Upper lobe of left lung (tissue), 6 donors: Measurements from ENCODE around the gene BRINP2. TPM values are rescaled to one million over a fixed set of nuclear protein-coding genes. Genes with fewer than 3 reads are reported as not detected.

Experiments used
- ATAC-seq, 2 donors: fragments of 200-7000 bp; cut with Tn5 transposase; one replicate each; pipeline ENCODE4 v1.9.1; 2022; ENCODE audit warnings: mild to moderate bottlenecking in 2 of 2, moderate library complexity in 2 of 2; ENCODE audit not compliant: low FRiP score in 2 of 2
- DNase-seq, 2 donors: peaks; one replicate each; pipeline ENCODE4 v3.0.0-alpha.2; 2019 to 2020
- H3K27ac ChIP-seq, 4 donors: fragments of 200-600 bp; sonication (generic); one replicate each; pipeline ENCODE4 v1.5.1; 2016 to 2019
- H3K27me3 ChIP-seq, 4 donors: fragments of 200-600 bp; sonication (generic); one replicate each; pipeline ENCODE4 v1.5.1; 2017 to 2019
- H3K36me3 ChIP-seq, 4 donors: fragments of 200-600 bp; sonication (generic); one replicate each; pipeline ENCODE4 v1.5.1; 2016 to 2019
- H3K4me1 ChIP-seq, 4 donors: fragments of 200-600 bp; sonication (generic); one replicate each; pipeline ENCODE4 v1.5.1; 2018 to 2019
- H3K4me3 ChIP-seq, 4 donors: fragments of 200-600 bp; sonication (generic); one replicate each; pipeline ENCODE4 v1.5.1; 2017 to 2019; ENCODE audit warnings: mild to moderate bottlenecking in 2 of 4, moderate library complexity in 1 of 4
- H3K9me3 ChIP-seq, 4 donors: fragments of 200-600 bp; sonication (generic); one replicate each; pipeline ENCODE4 v1.5.1; 2018 to 2019
- EP300 ChIP-seq, 4 donors: sonication (generic); formaldehyde crosslinking; IDR thresholded peaks; one replicate each; pipeline ENCODE4 v1.5.1; 2017; ENCODE audit warnings: antibody characterized with exemption in 4 of 4, control low read depth in 2 of 4
- POLR2A ChIP-seq, 4 donors: fragments of 450-650 bp; IDR thresholded peaks; one replicate each; pipeline ENCODE4 v1.5.1; 2016 to 2017; ENCODE audit warnings: antibody characterized with exemption in 4 of 4, mild to moderate bottlenecking in 2 of 4
- POLR2AphosphoS5 ChIP-seq, 2 donors: sonication (generic); formaldehyde crosslinking; IDR thresholded peaks; one replicate each; pipeline ENCODE4 v1.5.1; 2017; ENCODE audit warnings: antibody characterized with exemption in 2 of 2
- WGBS, 2 donors: methylation state at CpG; one replicate each; pipeline ENCODE4 v1.1.5; 2017 to 2018; 5-methylcytosine and 5-hydroxymethylcytosine counted together
- total RNA-seq, 6 donors: library from RNA; depleted of rRNA in 4 of 6; stranded (reverse); fragments of >200 nt in 4 of 6; gene quantifications; one replicate each; pipeline versions ENCODE4 v1.1.0 to v1.2.1, GENCODE V29; 2016 to 2021
- TF ChIP-seq, protein P1 (sequence below), 6 experiments: fragments of 450-650 bp in 4 of 6; fragments of 200-600 bp in 2 of 6; sonication (generic) in 2 of 6; IDR thresholded peaks; one replicate each; pipeline ENCODE4 v1.5.1; 2016 to 2019; ENCODE audit warnings: antibody characterized with exemption in 6 of 6
- donor health status: DM: no; HTN: no; CAD: no; lungs with moderate emphysema.
- donor health status: DM: no; HTN: yes; CAD: no; lungs with severe emphysema.

BRINP2 gene
- total RNA-seq, 6 donors from 2014 or later, result 0.06 to 0.07 TPM; not detected in 4

DNA sequence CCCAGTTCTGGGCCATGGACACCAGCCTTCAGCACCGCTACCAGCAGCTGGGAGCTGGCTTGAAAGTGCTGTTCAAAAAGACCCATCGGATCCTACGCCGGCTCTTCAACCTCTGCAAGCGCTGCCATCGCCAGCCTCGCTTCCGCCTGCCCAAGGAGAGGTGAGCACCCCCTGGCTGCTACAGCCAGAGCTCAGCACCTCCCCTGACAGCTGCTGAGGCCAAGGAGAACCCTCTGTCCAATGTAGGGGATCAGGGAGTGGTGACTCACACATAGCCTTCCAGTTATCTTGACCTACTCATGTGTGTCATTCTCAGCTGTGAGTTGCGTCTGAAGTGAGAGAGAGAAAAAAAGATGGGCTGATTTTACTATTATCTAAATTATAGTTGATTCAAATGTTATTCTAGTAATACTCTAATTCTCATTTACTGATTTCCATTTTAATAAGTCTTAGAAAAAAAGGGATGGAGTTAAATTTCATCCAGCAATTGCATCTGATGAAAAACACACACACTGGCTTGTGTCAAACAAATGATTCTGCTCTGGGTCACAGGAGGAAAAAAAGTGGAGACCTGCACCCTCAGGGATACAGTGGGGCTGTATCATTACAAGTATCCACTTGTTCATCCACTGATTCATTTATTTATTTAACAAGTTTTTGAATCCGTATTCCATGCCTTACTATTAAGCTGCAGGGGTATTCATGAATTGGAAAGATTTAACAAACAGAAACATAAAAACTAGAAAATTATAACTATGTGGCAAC, 108.0 kb downstream of the BRINP2 start:
- Histone ChIP-seq H3K4me1 (peaks cover 0 to 22% (median 16%) of the 10 kb centered on the region in 4 donors), H3K36me3 (no peaks in the 10 kb centered on the region), H3K27ac (no peak overlapping the region), H3K27me3 (no peaks in the 10 kb centered on the region), H3K9me3 (no peaks in the 10 kb centered on the region), H3K4me3 (no peak overlapping the region)
- peak in 1 of 2 donors; percentile 50 for DNase-seq
- no peak for ATAC-seq
- 92 to 93% methylated on average over 10 of the region's 10 CpGs for WGBS, 2 donors
- TF ChIP-seq POLR2A (IDR thresholded peaks at IDR 0.05) (no peak), POLR2AphosphoS5 (IDR thresholded peaks at IDR 0.05) (no peak), EP300 (IDR thresholded peaks at IDR 0.05) (no peak)
- TF ChIP-seq, protein P1, sequence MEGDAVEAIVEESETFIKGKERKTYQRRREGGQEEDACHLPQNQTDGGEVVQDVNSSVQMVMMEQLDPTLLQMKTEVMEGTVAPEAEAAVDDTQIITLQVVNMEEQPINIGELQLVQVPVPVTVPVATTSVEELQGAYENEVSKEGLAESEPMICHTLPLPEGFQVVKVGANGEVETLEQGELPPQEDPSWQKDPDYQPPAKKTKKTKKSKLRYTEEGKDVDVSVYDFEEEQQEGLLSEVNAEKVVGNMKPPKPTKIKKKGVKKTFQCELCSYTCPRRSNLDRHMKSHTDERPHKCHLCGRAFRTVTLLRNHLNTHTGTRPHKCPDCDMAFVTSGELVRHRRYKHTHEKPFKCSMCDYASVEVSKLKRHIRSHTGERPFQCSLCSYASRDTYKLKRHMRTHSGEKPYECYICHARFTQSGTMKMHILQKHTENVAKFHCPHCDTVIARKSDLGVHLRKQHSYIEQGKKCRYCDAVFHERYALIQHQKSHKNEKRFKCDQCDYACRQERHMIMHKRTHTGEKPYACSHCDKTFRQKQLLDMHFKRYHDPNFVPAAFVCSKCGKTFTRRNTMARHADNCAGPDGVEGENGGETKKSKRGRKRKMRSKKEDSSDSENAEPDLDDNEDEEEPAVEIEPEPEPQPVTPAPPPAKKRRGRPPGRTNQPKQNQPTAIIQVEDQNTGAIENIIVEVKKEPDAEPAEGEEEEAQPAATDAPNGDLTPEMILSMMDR (IDR thresholded peaks at IDR 0.05), result no peak

DNA sequence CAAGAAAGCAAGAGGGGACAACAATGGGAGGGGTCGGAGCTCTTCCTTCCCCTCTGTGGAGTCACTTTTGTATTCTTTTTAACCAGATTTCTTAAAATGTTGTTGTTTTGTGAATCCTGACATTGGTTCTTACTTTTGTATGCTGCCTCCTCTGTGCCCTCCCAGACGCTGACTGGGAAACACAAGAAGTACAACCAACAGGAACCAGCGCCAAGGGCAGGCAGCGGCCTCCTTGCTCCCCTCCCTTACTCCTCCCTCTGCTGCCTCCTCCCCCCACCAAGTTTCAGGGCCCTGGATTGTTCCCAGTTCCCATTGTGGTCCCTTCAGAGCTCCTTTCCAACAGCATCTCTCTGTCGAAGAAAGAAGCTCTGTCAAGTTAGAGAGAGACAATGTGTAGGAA, 111.1 kb downstream of the BRINP2 start:
- 78 to 79% methylated on average over 5 of the region's 5 CpGs for WGBS, 2 donors
- Histone ChIP-seq H3K27me3 (no peaks in the 10 kb centered on the region), H3K9me3 (no peaks in the 10 kb centered on the region), H3K4me3 (no peak overlapping the region), H3K36me3 (no peaks in the 10 kb centered on the region), H3K4me1 (no peaks in the 10 kb centered on the region), H3K27ac (no peak overlapping the region)
- TF ChIP-seq EP300 (IDR thresholded peaks at IDR 0.05) (no peak), POLR2A (IDR thresholded peaks at IDR 0.05) (no peak), POLR2AphosphoS5 (IDR thresholded peaks at IDR 0.05) (no peak)
- TF ChIP-seq, protein P1 (IDR thresholded peaks at IDR 0.05), result no peak
- DNase-seq (no peak), ATAC-seq (no peak)

DNA sequence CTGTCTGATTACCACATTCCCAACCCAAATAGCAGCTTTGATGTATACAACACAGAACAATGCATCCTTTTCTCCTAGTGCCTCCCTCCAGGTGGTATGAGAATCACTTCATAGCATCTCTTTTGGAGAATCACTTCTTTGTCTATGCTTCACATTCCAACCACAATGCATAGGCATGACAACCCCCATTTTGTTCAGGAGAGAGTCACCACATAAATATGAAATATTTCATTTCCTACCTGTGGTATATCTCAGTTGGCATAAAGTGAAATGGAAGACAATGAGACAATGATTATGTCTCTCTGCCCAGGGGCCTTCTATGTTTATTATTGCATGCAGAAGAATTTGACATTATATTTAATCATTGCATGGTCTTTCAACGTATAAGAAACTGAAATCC, 112.2 kb downstream of the BRINP2 start:
- WGBS, 2 donors, result 55 to 89% methylated on average over 1 of the region's 1 CpG

DNA sequence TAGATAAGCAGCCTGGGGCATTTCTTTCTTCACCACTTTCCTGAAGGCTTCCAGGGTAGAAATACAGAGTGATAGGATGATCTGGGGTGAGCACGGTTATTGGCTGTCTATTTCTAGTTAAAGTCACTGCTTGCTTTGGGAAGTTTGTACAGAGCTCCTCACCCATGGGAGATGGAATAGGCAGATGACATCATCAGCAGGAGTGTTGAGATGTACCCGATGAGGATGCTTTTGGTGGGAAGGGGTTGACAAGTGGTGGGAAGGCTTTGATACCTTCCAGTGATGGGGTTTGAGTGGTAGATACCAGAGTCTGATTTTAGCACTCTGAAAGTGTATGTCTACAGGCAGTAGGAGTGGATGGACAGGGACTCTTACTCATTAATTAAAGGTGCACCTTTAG, 112.6 kb downstream of the BRINP2 start:
- no peaks in the 10 kb centered on the region for H3K9me3 ChIP-seq
- no peaks in the 10 kb centered on the region for H3K36me3 ChIP-seq
- ATAC-seq, result no peak
- no peak overlapping the region for H3K27ac ChIP-seq
- 87 to 94% methylated on average over 2 of the region's 2 CpGs for WGBS, 2 donors
- TF ChIP-seq POLR2A (IDR thresholded peaks at IDR 0.05), result no peak
- no peak for TF ChIP-seq EP300 (IDR thresholded peaks at IDR 0.05)
- TF ChIP-seq, protein P1 (IDR thresholded peaks at IDR 0.05), result no peak
- no peak for TF ChIP-seq POLR2AphosphoS5 (IDR thresholded peaks at IDR 0.05)
- H3K4me1 ChIP-seq, result no peaks in the 10 kb centered on the region
- no peaks in the 10 kb centered on the region for H3K27me3 ChIP-seq
- DNase-seq, result no peak
- no peak overlapping the region for H3K4me3 ChIP-seq

More for the DNA sequence above, 112.2 kb downstream of the BRINP2 start:
- Histone ChIP-seq H3K9me3 (no peaks in the 10 kb centered on the region), H3K4me1 (no peaks in the 10 kb centered on the region), H3K27ac (no peak overlapping the region), H3K4me3 (no peak overlapping the region), H3K27me3 (no peaks in the 10 kb centered on the region), H3K36me3 (no peaks in the 10 kb centered on the region)
- TF ChIP-seq, protein P1 (IDR thresholded peaks at IDR 0.05), result no peak
- no peak for TF ChIP-seq EP300 (IDR thresholded peaks at IDR 0.05)
- TF ChIP-seq POLR2AphosphoS5 (IDR thresholded peaks at IDR 0.05), result no peak
- no peak for TF ChIP-seq POLR2A (IDR thresholded peaks at IDR 0.05)
- ATAC-seq, result no peak
- no peak for DNase-seq

DNA sequence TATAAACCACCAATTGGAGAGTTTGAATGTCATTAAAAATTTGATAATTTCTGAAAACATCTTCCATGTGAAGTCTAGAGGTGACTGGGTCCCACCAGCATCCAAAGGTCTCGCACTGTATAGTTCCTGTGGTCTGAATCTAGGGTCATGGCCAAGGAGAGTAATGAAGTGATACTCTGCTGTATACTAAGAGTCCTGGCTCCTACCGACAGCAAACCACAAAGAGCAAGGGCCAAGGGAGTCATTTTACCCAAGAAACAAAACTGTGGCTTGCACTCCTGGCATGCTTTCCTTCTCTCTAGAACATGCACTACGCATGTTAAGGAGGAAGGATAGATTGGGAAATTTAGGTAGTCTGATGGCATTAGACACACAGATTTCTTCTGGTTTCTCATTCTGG, 115.6 kb downstream of the BRINP2 start:
- WGBS, 2 donors, result 83 to 85% methylated on average over 3 of the region's 3 CpGs
- Histone ChIP-seq H3K9me3 (no peaks in the 10 kb centered on the region), H3K27me3 (no peaks in the 10 kb centered on the region), H3K4me1 (no peaks in the 10 kb centered on the region), H3K27ac (no peak overlapping the region), H3K36me3 (no peaks in the 10 kb centered on the region), H3K4me3 (no peak overlapping the region)
- TF ChIP-seq, protein P1 (IDR thresholded peaks at IDR 0.05), result no peak
- no peak for TF ChIP-seq EP300 (IDR thresholded peaks at IDR 0.05)
- no peak for TF ChIP-seq POLR2A (IDR thresholded peaks at IDR 0.05)
- TF ChIP-seq POLR2AphosphoS5 (IDR thresholded peaks at IDR 0.05), result no peak
- ATAC-seq (peak; percentile 34 to 55), DNase-seq (no peak)
